Left colon (tissue), 2 donors: ENCODE data around the gene SCGB1C2. TPM values are rescaled to one million over a fixed set of nuclear protein-coding genes. Genes with fewer than 3 reads are reported as not detected.
"Not testable (repeated sequence)": the region's sequence is repeated elsewhere in the genome, so short reads cannot be mapped to it uniquely, and the experiment has no call there.

ENCODE experiments used
- ATAC-seq: fragments of 200-7000 bp; cut with Tn5 transposase; one replicate; pipeline ENCODE4 v1.9.1; 2020; ENCODE audit warnings: mild to moderate bottlenecking, moderate library complexity
- DNase-seq, 2 donors: peaks; one replicate each; pipeline ENCODE4 v3.0.0-alpha.2; 2020
- intact Hi-C, 2 donors: fragments of 100-400 bp; cut with DNase I in 1 of 2; cut with micrococcal nuclease in 1 of 2; formaldehyde crosslinking; loops; one replicate each; pipeline versions ENCODE4 v1.11.2 to v1.14.0; 2022; cut with DNase I, micrococcal nuclease
- long read RNA-seq: library from polyadenylated mRNA; unstranded; transcript quantifications from one replicate; pipeline ENCODE4 v2.0.0, GENCODE V29; 2021
- total RNA-seq, 2 donors: library from RNA; stranded (reverse); fragmentation: NEBNext Ultra II Directional; extraction: Animal tissue kit (Norgen Biotek cat#: 25700); gene quantifications; one replicate each; pipeline ENCODE4 v1.2.1, GENCODE V29; 2021
- donor health status: DM: no; HTN: no; CAD: no.
- donor health status: DM: yes; HTN: yes; CAD: no.

Gene SCGB1C2
- total RNA-seq, result not detected
- long read RNA-seq, result 0 reads

- intact Hi-C loops, DNase-seq, ATAC-seq: not testable (repeated sequence)
Measured at GRCh38 chr17:137166-137807, at the start of gene SCGB1C2. Gene SCGB1C2, plus strand, starts transcription at chr17:137569. Its CDS starts 22 bp downstream, at chr17:137591.

GRCh38 chr17:113111-113510 lies 24.3 kb upstream of the SCGB1C2 start:
- ATAC-seq, intact Hi-C loops, DNase-seq: not testable (repeated sequence)

GRCh38 chr17:118339-118917 lies 18.9 kb upstream of the SCGB1C2 start:
- ATAC-seq, intact Hi-C loops: not testable (repeated sequence)
- DNase-seq, result peak in 1 of 2 donors; percentile 31

GRCh38 chr17:133932-134331 lies 3.4 kb upstream of the SCGB1C2 start:
- intact Hi-C loops, ATAC-seq, DNase-seq: not testable (repeated sequence)

- ATAC-seq, result peak; percentile 66
- DNase-seq, intact Hi-C loops: not testable (repeated sequence)
Measured at GRCh38 chr17:134332-134785, 3.0 kb upstream of the SCGB1C2 start.

- intact Hi-C loops, ATAC-seq, DNase-seq: not testable (repeated sequence)
Measured at GRCh38 chr17:135022-135421, 2.3 kb upstream of the SCGB1C2 start.

GRCh38 chr17:135895-136294 lies 1.5 kb upstream of the SCGB1C2 start:
- not testable (repeated sequence) for ATAC-seq

GRCh38 chr17:136531-136930 lies 838 bp upstream of the SCGB1C2 start:
- ATAC-seq (peak; percentile 93), DNase-seq (peak in 1 of 2 donors; percentile 84)
- intact Hi-C loops, result not testable (repeated sequence)

More at GRCh38 chr17:135895-136294, 1.5 kb upstream of the SCGB1C2 start:
- intact Hi-C loops, DNase-seq: not testable (repeated sequence)

- DNase-seq, intact Hi-C loops, ATAC-seq: not testable (repeated sequence)
Measured at GRCh38 chr17:139401-140205, 2.2 kb downstream of the SCGB1C2 start.

GRCh38 chr17:142102-142661 lies 4.8 kb downstream of the SCGB1C2 start:
- no peak for ATAC-seq
- peak in 1 of 2 donors; percentile 19 for DNase-seq
- intact Hi-C loops, result no loop called here

GRCh38 chr17:142876-143784 lies 5.8 kb downstream of the SCGB1C2 start:
- peak in 1 of 2 donors; percentile 14 for DNase-seq
- ATAC-seq, result no peak
- intact Hi-C loops, result no loop called here

- DNase-seq, result peak; percentile 64 to 85
- ATAC-seq, result peak; percentile 96
- intact Hi-C loops, result no loop called here
Measured at GRCh38 chr17:143785-144281, 6.5 kb downstream of the SCGB1C2 start.

GRCh38 chr17:144936-145670 lies 7.7 kb downstream of the SCGB1C2 start:
- DNase-seq, result peak in 1 of 2 donors; percentile 21
- intact Hi-C loops, result no loop called here
- ATAC-seq, result no peak

- peak in 1 of 2 donors; percentile 15 for DNase-seq
- ATAC-seq, result no peak
- intact Hi-C loops, result no loop called here
Measured at GRCh38 chr17:145671-146541, 8.5 kb downstream of the SCGB1C2 start.

- ATAC-seq, result no peak
- intact Hi-C loops, result no loop called here
- peak in 1 of 2 donors; percentile 5 for DNase-seq
Measured at GRCh38 chr17:146546-146945, 9.2 kb downstream of the SCGB1C2 start.
